Astrocyte (in vitro differentiated cells and primary cell): ENCODE results near the gene LMX1B. TPM values are rescaled to one million over a fixed set of nuclear protein-coding genes. Genes with fewer than 3 reads are reported as not detected.

ENCODE experiments used
- DNase-seq: peaks from one replicate; pipeline ENCODE4 v3.0.0-alpha.2; 2010; ENCODE audit warnings: low read depth
- FAIRE-seq: peaks from 2 replicates; lab custom pipeline; 2011; peaks lifted over from hg19 to GRCh38; lab: Jason Lieb, UNC
- H2AFZ ChIP-seq: 2 replicates; pipeline ENCODE4 v1.6.0; 2012; ENCODE audit warnings: low read depth, low read length, inconsistent platforms
- H3K27ac ChIP-seq: 2 replicates; pipeline ENCODE4 v1.5.1; 2011; ENCODE audit warnings: low read depth, low read length, inconsistent platforms
- H3K27me3 ChIP-seq: 2 replicates; pipeline ENCODE4 v1.6.0; 2011; ENCODE audit warnings: low read length, inconsistent platforms; ENCODE audit not compliant: insufficient read depth
- H3K36me3 ChIP-seq: 2 replicates; pipeline ENCODE4 v1.5.1; 2011; ENCODE audit warnings: low read length, inconsistent platforms; ENCODE audit not compliant: insufficient read depth
- H3K4me1 ChIP-seq: 2 replicates; pipeline ENCODE4 v1.5.1; 2011; ENCODE audit warnings: low read length, inconsistent platforms; ENCODE audit not compliant: insufficient read depth
- H3K4me2 ChIP-seq: 2 replicates; pipeline ENCODE4 v1.6.0; 2012; ENCODE audit warnings: low read length, inconsistent platforms
- H3K4me3 ChIP-seq: 2 replicates; pipeline ENCODE4 v1.5.1; 2011; ENCODE audit warnings: low read depth, mild to moderate bottlenecking, low read length, inconsistent platforms; ENCODE audit not compliant: insufficient read depth
- H3K79me2 ChIP-seq: 2 replicates; pipeline ENCODE4 v1.6.0; 2012; ENCODE audit warnings: mild to moderate bottlenecking, low read length, inconsistent platforms; ENCODE audit not compliant: insufficient read depth
- H3K9ac ChIP-seq: 2 replicates; pipeline ENCODE4 v1.6.0; 2012; ENCODE audit warnings: mild to moderate bottlenecking, low read length, inconsistent platforms
- H3K9me3 ChIP-seq: 2 replicates; pipeline ENCODE4 v1.5.1; 2012; ENCODE audit warnings: low read depth, mild to moderate bottlenecking, low read length, inconsistent platforms; ENCODE audit not compliant: insufficient read depth
- H4K20me1 ChIP-seq: 2 replicates; pipeline ENCODE4 v1.6.0; 2012; ENCODE audit warnings: low read length, inconsistent platforms; ENCODE audit not compliant: insufficient read depth
- H3K27ac Mint-ChIP-seq: one replicate; pipeline ENCODE4 v1.8.0; 2021; ENCODE audit warnings: mild to moderate bottlenecking, mixed read lengths; ENCODE audit not compliant: unreplicated experiment
- H3K27me3 Mint-ChIP-seq: one replicate; pipeline ENCODE4 v1.8.0; 2021; ENCODE audit warnings: low read depth, mixed read lengths; ENCODE audit not compliant: unreplicated experiment
- H3K36me3 Mint-ChIP-seq: one replicate; pipeline ENCODE4 v1.8.0; 2021; ENCODE audit warnings: low read depth, mixed read lengths; ENCODE audit not compliant: unreplicated experiment
- H3K4me1 Mint-ChIP-seq: one replicate; pipeline ENCODE4 v1.8.0; 2021; ENCODE audit warnings: low read depth, mixed read lengths; ENCODE audit not compliant: unreplicated experiment
- H3K4me3 Mint-ChIP-seq: one replicate; pipeline ENCODE4 v1.8.0; 2021; ENCODE audit warnings: mild to moderate bottlenecking, moderate library complexity, mixed read lengths; ENCODE audit not compliant: unreplicated experiment
- H3K9me3 Mint-ChIP-seq: one replicate; pipeline ENCODE4 v1.8.0; 2021; ENCODE audit warnings: mild to moderate bottlenecking, mixed read lengths; ENCODE audit not compliant: unreplicated experiment
- CTCF ChIP-seq: IDR thresholded peaks from 2 replicates; pipeline ENCODE4 v1.5.1; 2011; ENCODE audit warnings: low read depth, mild to moderate bottlenecking, inconsistent platforms, low read length, moderate library complexity; ENCODE audit not compliant: insufficient read depth
- EZH2 ChIP-seq: IDR thresholded peaks from 2 replicates; pipeline ENCODE4 v1.6.1; 2012; ENCODE audit warnings: mild to moderate bottlenecking, low read length, inconsistent platforms; ENCODE audit not compliant: insufficient read depth
- total RNA-seq: library from RNA; stranded (reverse); gene quantifications from 2 replicates; pipeline ENCODE4 v1.2.1, GENCODE V29; 2021

LMX1B gene
- total RNA-seq, 1 donor from 2014 or later = 0.45 TPM

GRCh38 chr9:126695701-126696400 lies 82.1 kb downstream of the LMX1B start:
- no peak overlapping the region for H3K27ac Mint-ChIP-seq
- no peaks in the 10 kb centered on the region for H3K9me3 ChIP-seq
- DNase-seq = no peak
- H3K36me3 ChIP-seq = no peaks in the 10 kb centered on the region
- H3K9me3 Mint-ChIP-seq = no peaks in the 10 kb centered on the region
- H3K4me3 ChIP-seq = no peak overlapping the region
- no peak overlapping the region for H2AFZ ChIP-seq
- no peaks in the 10 kb centered on the region for H3K4me1 ChIP-seq
- H3K4me3 Mint-ChIP-seq = no peak overlapping the region
- peaks cover 75% of the 10 kb centered on the region for H3K27me3 Mint-ChIP-seq
- H3K4me1 Mint-ChIP-seq = no peaks in the 10 kb centered on the region
- no peaks in the 10 kb centered on the region for H3K36me3 Mint-ChIP-seq
- TF ChIP-seq EZH2 (no peak), CTCF (no peak)
- no peak overlapping the region for H3K9ac ChIP-seq
- peaks cover 7% of the 10 kb centered on the region for H3K27me3 ChIP-seq
- H3K4me2 ChIP-seq = no peak overlapping the region
- no peak overlapping the region for H3K27ac ChIP-seq
- no peak for FAIRE-seq
- no peaks in the 10 kb centered on the region for H3K79me2 ChIP-seq
- no peaks in the 10 kb centered on the region for H4K20me1 ChIP-seq

DNA sequence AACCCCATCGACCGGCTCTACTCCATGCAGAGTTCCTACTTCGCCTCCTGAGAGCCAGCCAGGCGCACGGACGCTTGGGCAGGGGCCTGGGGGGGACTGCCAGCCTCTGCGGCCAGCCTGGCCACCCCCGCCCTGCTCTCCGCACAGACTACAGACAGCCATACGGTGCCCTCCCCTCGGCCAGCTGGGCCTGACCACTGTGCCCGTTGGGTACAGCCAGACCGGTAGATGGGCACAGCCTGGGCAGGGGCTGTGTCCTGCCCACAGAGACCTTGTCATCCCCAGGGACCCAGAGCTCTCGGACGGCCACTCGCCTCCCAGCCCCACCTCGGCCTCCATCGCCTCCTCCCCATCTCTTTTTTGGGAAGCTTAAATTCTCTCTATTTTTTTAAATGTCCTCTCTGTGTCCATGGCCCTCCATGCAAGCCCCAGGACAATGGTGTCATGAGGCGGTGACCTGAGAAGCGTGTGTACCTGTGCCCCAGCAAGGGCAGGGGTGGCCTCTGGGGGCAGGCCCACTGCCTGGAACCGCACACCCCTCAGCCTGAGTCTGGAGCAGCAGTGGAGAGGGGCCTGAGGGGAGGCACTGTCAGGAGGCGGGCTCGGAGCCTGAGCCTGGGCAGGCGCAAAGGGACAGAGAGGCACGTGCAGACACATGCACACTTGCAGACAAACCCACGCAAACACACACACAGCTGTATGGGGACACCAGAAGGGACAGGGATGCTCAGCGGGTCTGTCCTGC lies 82.8 kb downstream of the LMX1B start:
- H3K4me1 ChIP-seq = no peaks in the 10 kb centered on the region
- H3K27ac ChIP-seq = no peak overlapping the region
- no peak for FAIRE-seq
- H3K27me3 ChIP-seq = peaks cover 9% of the 10 kb centered on the region
- H4K20me1 ChIP-seq = no peaks in the 10 kb centered on the region
- H2AFZ ChIP-seq = no peak overlapping the region
- H3K4me2 ChIP-seq = no peak overlapping the region
- Mint-ChIP-seq H3K9me3 (no peaks in the 10 kb centered on the region), H3K36me3 (no peaks in the 10 kb centered on the region), H3K4me1 (no peaks in the 10 kb centered on the region), H3K27me3 (peaks cover 75% of the 10 kb centered on the region), H3K27ac (no peak overlapping the region), H3K4me3 (no peak overlapping the region)
- no peaks in the 10 kb centered on the region for H3K36me3 ChIP-seq
- no peak overlapping the region for H3K4me3 ChIP-seq
- no peak overlapping the region for H3K9ac ChIP-seq
- no peak for TF ChIP-seq EZH2
- no peak for TF ChIP-seq CTCF
- no peaks in the 10 kb centered on the region for H3K79me2 ChIP-seq
- H3K9me3 ChIP-seq = no peaks in the 10 kb centered on the region
- no peak for DNase-seq

DNA sequence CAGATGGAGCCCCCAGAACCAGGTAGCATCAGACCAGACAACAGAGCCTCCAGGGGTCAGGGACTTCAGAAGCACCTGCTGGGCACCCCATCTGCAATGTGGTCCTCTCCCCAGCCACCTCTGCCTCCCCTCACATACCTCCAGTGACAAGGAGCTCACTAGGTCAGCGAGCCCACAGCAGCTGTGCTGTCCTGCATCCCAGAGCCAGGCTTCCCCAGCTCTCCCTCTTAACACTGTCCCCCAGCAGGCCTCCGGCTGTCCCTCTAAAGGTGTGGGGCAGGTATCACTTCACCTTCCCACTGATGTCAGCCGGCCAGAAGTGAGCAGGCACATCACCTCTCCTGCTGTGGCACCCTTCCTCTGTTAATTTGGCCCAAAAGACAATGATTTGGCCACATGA lies 83.6 kb downstream of the LMX1B start:
- H3K79me2 ChIP-seq = no peaks in the 10 kb centered on the region
- Mint-ChIP-seq H3K27ac (no peak overlapping the region), H3K4me3 (no peak overlapping the region), H3K36me3 (no peaks in the 10 kb centered on the region), H3K27me3 (peaks cover 74% of the 10 kb centered on the region), H3K4me1 (no peaks in the 10 kb centered on the region), H3K9me3 (no peaks in the 10 kb centered on the region)
- no peaks in the 10 kb centered on the region for H4K20me1 ChIP-seq
- H3K27me3 ChIP-seq = peaks cover 12% of the 10 kb centered on the region
- no peaks in the 10 kb centered on the region for H3K36me3 ChIP-seq
- H3K4me2 ChIP-seq = no peak overlapping the region
- FAIRE-seq = no peak
- H3K9me3 ChIP-seq = no peaks in the 10 kb centered on the region
- no peak overlapping the region for H2AFZ ChIP-seq
- no peak for DNase-seq
- no peak overlapping the region for H3K9ac ChIP-seq
- no peak overlapping the region for H3K4me3 ChIP-seq
- H3K27ac ChIP-seq = no peak overlapping the region
- TF ChIP-seq EZH2 (no peak), CTCF (no peak)
- no peaks in the 10 kb centered on the region for H3K4me1 ChIP-seq
